NCI-H146 treated with DMSO at 0.1 percent for 48 hours (cell line): ENCODE measurements around the gene COX6B2.

Experiments
- DNase-seq: peaks from one replicate; lab custom pipeline; 2025; ENCODE audit not compliant: unreplicated experiment; lab: John Stamatoyannopoulos, UW

COX6B2 gene

GRCh38 chr19:55383279-55384130 is 29.0 kb upstream of the COX6B2 start:
- peak; percentile 42 for DNase-seq

GRCh38 chr19:55382522-55383054 is 28.1 kb upstream of the COX6B2 start:
- DNase-seq, result no peak

- no peak for DNase-seq
These were observed 27.5 kb upstream of the COX6B2 start for GRCh38 chr19:55382013-55382412.

GRCh38 chr19:55379174-55379573 is 24.7 kb upstream of the COX6B2 start:
- no peak for DNase-seq

- no peak for DNase-seq
These were observed 23.0 kb upstream of the COX6B2 start for GRCh38 chr19:55377356-55378131.

- DNase-seq, result no peak
These were observed 21.9 kb upstream of the COX6B2 start, which contains the start of gene TMEM190 for GRCh38 chr19:55376241-55376933. Gene TMEM190, plus strand, starts transcription at chr19:55376826. Its CDS starts 28 bp downstream, at chr19:55376854.

GRCh38 chr19:55373993-55374757 is 19.7 kb upstream of the COX6B2 start:
- no peak for DNase-seq

DNA sequence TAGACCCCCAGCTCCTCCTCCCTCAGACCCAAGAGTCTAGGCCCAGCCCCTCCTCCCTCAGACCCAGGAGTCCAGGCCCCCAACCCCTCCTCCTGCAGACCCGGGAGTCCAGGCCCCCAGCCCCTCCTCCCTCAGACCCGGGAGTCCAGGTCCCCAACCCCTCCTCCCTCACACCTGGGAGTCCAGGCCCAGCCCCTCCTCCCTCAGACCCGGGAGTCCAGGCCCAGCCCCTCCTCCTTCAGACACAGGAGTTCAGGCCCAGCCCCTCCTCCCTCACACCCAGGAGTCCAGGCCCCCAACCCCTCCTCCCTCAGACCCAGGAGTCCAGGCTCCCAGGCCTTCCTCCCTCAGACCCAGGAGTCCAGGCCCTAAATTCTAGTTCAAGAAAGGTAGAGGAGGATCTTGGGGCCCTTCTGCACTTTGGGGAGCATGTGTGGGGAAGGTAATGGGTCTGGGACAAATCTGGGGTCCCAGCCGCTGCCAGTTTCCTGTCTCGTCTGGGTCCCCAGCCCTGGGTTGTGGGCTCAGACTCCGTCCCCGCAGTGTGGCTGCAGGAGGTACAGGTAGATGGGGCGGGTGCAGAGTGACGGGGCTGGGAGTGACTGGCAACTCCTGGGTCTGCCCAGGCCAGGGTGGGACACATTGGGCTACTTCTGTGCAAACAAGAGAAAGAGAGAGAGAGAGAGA is 18.9 kb upstream of the COX6B2 start:
- no peak for DNase-seq

DNA sequence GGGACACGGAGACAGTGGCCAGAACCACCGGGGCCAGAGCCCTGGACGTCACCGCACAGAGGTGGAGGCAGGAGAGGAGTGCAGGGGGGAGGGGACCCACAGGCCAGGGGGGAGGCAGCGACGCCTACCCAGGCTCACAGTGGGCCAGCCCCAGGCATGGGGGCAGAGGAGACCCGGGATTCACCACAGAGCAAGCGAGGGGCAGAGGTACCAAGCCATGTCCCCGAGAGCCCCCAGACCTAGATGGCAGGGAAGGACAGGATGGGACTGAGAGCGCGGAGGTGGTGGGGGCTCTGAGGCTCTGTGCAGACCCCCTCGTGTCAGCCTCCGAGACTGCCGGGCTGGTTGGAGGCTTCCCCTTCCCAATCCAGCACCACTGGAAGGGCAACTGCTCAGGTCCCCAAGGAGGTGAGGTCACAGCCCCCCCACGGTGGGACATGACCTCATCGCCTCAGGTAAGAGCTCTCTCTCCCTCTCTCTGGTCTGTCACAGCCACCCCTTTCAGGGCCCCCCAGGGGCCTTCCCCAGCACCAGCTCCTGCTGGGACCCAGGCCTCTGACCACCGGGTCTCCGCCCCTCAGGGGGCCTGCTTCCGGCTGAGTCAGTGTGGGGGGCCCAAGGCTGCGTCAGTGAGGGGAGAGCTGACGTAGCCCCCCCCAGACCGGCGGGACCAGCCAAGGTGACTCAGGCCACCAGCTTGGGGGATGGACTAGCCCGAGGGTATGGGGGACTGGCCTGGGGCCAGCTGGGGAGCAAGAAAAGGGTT is 18.0 kb upstream of the COX6B2 start:
- DNase-seq, result no peak

DNA sequence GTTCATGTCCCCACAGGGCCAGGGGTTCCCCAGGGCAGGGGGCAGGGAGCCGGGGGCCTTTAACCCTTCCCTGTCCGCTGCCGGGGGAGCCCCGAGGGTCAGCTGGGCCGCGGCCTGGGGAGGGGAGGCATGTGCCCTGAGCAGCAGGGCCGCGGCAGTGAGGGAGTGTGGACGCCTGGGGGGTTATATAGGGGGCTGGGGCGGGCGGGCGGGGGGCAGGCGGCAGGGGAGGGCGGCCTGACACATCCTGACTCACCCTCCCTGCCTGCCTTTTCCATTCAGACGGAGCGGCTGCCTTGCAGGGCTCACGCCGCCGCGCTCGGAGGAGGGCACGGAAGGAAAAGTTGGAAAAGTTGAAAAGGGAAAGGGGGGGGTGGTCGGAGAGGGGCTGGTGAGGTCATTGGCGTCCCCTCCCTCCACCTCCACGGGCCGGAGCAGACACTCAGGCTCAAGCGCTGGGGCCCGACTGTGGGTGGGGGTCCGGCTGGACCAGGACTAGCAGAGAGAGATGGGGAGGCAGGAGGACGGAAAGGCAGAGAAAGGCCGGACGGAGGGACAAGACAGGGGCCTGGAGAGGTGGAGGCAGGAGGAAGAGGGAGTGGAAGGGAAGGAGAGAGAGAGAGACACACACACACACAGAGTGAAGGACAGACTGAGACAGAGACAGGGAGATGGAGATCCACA is 15.9 kb upstream of the COX6B2 start, which contains the start of gene IL11:
Gene IL11 (minus strand): TSS at position 159 of the 684 bp plus-strand sequence. CDS start 153 bp downstream, at position 6.
- no peak for DNase-seq

DNA sequence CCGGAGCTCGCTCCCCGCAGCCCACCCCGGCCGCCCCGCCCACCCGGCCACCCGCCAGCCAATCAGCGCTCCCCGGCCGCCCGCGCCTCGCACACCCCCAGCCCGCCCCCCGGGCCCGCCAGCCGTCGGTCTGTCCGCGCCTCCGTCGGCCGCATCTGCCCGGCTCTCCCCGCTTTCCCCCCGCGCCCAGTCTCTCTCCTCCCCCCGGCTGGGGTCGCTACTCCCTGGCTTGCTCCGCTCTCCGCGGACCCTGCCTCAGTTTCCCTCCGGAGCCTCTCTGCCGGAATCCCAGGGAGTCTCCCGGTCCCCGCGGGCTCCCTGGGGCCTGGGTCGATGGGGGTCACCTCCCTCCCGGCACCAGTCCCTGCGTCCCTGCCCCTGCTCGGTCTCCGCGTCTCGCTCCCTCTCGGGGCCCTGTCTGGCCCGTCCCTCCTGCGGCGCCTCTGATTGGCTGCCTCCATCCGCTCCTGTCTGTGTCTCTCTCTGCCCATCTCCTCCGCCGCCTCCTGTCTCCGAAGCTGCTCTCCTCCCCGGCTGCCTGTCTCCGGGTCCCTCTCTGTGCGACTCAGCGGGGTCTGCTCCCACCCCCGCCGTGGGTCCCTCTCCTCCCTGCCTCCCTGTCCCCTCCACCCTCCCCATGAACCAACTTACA is 15.3 kb upstream of the COX6B2 start:
- DNase-seq, result peak; percentile 55

DNA sequence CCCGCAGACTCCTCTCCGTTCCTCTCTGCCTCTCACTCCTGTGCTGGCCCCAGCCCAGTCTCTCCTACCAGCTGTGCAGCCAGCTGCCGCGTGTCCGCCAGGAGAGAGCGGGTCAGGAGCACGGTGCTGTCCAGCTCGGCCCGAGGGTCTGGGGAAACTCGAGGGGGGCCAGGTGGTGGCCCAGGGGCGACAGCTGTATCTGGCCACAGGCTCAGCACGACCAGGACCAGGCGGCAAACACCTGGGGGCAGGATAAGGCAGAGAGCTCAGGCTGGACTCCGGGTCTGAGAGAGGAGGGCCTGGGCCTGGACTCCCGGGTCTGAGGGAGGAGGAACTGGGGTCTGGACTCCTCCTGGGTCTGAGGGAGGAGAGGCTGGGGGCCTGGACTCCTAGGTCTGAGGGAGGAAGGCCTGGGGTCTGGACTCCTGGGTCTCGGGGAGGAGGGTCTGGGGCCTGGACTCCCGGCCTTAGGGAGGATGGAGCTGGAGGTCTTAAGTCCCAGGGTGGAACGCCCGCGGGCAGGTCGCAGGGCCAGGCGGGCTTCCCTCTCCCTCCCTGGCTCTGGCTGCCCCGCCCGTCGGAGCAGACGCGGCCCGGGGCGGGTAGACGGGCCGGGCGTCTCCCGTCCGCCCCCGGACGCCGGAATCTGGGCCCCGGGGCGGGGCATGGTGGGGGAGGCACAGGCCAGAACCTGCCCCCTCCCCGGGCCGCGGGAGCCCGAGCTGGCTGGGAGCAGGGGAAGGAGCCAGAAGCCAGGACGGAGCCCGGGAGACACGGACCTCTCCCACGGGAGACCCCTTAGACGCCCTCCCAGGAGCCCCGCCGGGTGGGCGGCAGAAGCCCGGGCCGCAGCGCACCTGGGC is 14.4 kb upstream of the COX6B2 start:
- no peak for DNase-seq

GRCh38 chr19:55368106-55368505 is 13.6 kb upstream of the COX6B2 start:
- no peak for DNase-seq

- no peak for DNase-seq
These were observed 12.3 kb upstream of the COX6B2 start for GRCh38 chr19:55366790-55367189.

DNA sequence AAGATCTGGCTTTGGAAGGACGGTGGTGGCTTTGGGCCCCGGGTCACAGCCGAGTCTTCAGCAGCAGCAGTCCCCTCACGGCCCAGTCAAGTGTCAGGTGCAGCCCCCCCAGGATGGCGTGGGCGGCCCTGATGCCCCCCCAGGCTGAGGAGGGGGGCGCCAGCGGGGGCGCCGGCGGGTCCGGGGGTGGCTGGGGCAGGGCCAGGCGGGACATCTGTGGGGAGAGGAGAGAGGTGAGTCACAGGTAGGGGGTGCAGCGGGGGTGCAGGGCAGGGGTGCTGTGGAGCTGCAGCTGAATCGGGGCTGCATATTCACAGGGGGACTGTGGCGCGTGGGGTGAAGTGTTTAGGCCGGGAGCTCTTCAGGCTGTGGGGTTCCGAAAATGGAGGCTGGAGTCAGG is 11.4 kb upstream of the COX6B2 start:
- DNase-seq, result no peak

DNA sequence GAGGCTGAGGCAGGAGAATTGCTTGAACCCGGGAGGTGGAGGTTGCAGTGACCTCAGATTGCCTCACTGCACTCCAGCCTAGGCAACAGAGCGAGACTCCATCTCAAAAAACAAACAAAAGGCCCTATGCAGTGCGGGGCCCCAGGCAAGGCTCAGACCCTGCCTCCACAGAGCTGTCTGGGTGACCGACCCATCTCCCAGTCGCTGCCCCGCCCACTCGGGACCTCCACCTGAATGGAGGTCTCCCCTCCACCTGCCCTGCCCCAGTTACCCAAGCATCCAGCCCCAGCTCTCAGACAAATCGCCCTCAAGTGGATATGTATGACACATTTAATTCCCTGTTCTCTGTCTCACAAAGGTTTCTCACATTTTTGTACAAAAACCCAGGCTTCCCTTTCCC is 10.7 kb upstream of the COX6B2 start:
- no peak for DNase-seq
